Activated naive CD8-positive, alpha-beta T cell treated with anti-CD3 and anti-CD28 coated beads, Interleukin-2, amount 50 U/mL, for 16 hours (primary cell): ENCODE data around the gene AFF1.
"Not testable (repeated sequence)": the region's sequence is repeated elsewhere in the genome, so short reads cannot be mapped to it uniquely, and the experiment has no call there.

Experiments used
- DNase-seq: peaks from one replicate; pipeline ENCODE4 v3.0.0-alpha.2; 2020; ENCODE audit warnings: low read depth, low spot score

The AFF1 gene

GRCh38 chr4:87055311-87055710 lies 120.5 kb downstream of the AFF1 start:
- DNase-seq = no peak

GRCh38 chr4:87056881-87057280 lies 122.1 kb downstream of the AFF1 start:
- DNase-seq = no peak

- no peak for DNase-seq
Observed at GRCh38 chr4:87057835-87058355, 123.1 kb downstream of the AFF1 start.

- peak; percentile 1 for DNase-seq
Observed at GRCh38 chr4:87058356-87059073, 123.7 kb downstream of the AFF1 start.

- no peak for DNase-seq
Observed at GRCh38 chr4:87060957-87061356, 126.1 kb downstream of the AFF1 start.

GRCh38 chr4:87065021-87065420 lies 130.2 kb downstream of the AFF1 start:
- DNase-seq = no peak

GRCh38 chr4:87066403-87067123 lies 131.8 kb downstream of the AFF1 start:
- DNase-seq = no peak

- no peak for DNase-seq
Observed at GRCh38 chr4:87067124-87067885, 132.5 kb downstream of the AFF1 start.

- no peak for DNase-seq
Observed at GRCh38 chr4:87068583-87069021, 133.8 kb downstream of the AFF1 start.

- no peak for DNase-seq
Observed at GRCh38 chr4:87069037-87069742, 134.4 kb downstream of the AFF1 start.

GRCh38 chr4:87071401-87071800 lies 136.6 kb downstream of the AFF1 start:
- no peak for DNase-seq

- not testable (repeated sequence) for DNase-seq
Observed at GRCh38 chr4:87072545-87072944, 137.7 kb downstream of the AFF1 start.

GRCh38 chr4:87073199-87074120 lies 138.6 kb downstream of the AFF1 start:
- DNase-seq = peak; percentile 10

- no peak for DNase-seq
Observed at GRCh38 chr4:87074121-87074488, 139.3 kb downstream of the AFF1 start.

- DNase-seq = no peak
Observed at GRCh38 chr4:87075876-87076275, 141.1 kb downstream of the AFF1 start.

- no peak for DNase-seq
Observed at GRCh38 chr4:87076690-87077358, 142.0 kb downstream of the AFF1 start.

GRCh38 chr4:87077914-87078585 lies 143.2 kb downstream of the AFF1 start:
- no peak for DNase-seq

- DNase-seq = no peak
Observed at GRCh38 chr4:87078987-87079486, 144.2 kb downstream of the AFF1 start.

GRCh38 chr4:87079967-87080366 lies 145.2 kb downstream of the AFF1 start:
- DNase-seq = no peak
